GM19239 (cell line): ENCODE results near the gene UPF3A.
"Not testable (repeated sequence)": the region's sequence is repeated elsewhere in the genome, so short reads cannot be mapped to it uniquely, and the experiment has no call there.

Source experiments
- DNase-seq: peaks from one replicate; pipeline ENCODE4 v3.0.0; 2011; ENCODE audit warnings: low spot score; ENCODE audit not compliant: insufficient read length
- FAIRE-seq: peaks from 2 replicates; lab custom pipeline; 2011; peaks lifted over from hg19 to GRCh38; lab: Jason Lieb, UNC

Gene UPF3A

DNA sequence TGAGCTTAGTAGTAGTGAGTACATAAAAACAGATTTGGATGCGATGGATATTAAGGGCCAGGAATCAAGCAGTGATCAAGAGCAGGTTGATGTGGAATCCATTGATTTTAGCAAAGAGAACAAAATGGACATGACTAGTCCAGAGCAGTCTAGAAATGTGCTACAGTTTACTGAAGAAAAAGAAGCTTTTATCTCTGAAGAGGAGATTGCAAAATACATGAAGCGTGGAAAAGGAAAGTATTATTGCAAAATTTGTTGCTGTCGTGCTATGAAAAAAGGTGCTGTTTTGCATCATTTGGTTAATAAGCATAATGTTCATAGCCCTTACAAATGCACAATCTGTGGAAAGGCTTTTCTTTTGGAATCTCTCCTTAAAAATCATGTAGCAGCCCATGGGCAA, 44.3 kb downstream of the UPF3A start:
- DNase-seq (no peak), FAIRE-seq (no peak)

DNA sequence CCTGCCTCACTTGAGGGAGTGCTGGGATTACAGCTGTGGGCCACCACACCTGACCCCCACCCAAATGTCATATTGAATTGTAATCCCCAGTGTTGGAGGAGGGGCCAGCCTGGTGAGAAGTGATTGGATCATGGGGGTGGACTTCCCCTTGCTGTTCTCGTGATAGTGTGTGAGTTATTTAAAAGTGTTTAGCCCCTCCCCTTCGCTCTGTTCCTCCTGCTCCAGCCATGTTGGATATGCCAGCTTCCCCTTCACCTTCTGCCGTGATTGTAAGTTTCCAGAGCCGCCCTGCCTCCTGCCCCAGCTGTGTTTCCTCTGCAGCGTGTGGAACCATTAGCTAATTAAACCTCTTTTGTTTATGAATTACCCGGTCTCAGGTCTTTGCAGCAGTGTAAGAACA, 46.6 kb downstream of the UPF3A start:
- no peak for DNase-seq
- no peak for FAIRE-seq

DNA sequence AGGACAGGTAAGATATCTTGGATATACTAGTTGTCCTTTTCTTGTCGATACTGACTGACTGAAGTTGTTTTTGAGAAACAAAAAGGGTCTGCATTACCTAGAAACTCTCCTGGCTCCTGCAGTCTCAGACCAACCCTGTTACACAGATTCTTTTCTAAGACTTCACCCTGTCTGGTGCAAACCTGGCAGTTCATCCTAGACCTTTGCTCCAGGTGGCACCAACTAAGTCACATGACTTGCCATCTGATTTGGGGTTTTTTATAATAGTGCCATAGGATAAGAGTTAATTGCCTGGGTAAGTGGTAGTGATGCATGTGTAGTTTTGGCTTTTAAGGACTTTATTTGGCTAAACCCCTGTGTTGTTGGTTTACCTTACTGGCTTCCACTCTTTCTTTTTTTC, 47.2 kb downstream of the UPF3A start:
- FAIRE-seq (no peak), DNase-seq (no peak)

DNA sequence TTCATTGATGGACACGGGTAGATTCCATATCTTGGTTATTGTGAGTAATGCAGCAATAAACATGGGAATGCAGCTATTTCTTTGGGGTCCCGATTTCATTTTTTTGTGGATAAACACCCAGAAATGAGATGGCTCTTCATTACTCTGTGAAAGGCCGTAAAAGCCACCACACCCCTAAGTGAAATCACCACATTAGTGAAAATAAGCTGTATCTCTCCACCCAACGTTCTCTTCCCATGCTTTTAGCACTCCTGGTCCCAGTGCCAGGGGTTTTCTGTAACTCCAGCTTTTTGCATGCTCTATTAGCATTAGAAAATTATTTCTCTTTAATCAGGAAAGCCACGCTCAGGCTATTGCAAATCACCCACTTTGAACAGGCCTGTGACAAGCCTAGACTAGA, 48.7 kb downstream of the UPF3A start:
- DNase-seq (no peak), FAIRE-seq (no peak)

DNA sequence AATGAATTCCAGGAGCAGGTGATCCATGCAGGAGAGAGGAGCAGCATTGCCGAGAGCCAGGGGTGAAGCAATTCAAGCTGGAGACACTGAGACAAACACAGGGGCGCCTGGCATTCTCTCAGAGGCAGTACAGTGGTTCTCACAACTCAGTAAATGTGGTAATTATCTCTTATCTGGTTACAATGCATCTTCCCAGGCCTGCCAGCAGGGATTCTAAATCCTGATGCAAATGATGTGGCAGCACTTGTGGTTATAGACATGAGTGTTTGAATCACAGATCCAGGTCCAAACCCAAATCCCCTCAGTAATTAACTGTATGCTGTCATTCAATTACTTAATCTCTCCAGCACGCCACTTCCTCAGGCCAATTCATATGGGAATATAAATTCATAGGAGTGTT, 52.5 kb downstream of the UPF3A start:
- peak; percentile 44 for FAIRE-seq

DNA sequence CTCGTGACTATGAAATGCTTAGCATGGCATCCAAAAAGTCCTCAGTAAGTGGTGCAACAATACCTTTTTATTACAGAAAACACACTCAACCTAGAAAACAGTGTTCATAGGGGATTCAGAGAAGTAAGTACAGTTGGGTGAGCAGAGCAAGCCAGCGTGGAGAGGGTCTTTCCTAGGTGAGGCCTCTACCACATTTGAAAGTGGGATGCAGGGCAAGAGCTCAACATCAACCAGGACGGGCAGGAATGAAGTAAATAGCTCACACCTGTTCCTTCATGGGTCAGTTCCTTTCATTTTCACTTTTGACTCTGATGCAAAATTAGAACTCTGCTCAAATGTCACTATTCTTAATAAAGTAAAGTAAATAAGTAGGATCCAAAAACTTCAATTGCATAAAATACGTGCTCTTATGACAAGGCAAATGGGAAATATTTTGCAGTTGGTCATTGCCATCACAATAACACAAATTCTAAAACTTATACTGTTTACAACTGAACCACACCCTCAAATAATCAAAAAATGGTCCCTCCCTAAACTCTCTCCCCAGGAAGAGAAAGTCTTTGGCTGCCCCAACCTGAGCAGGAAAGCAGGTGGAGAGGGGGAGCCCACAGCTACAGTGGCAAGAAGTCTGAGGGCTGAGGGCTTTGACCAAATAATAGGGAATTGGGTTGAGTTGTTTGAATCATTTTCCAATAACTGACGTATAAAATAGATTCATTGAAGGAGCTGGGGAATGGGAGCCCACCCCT, 53.1 kb downstream of the UPF3A start:
- DNase-seq: no peak
- peak; percentile 63 for FAIRE-seq

More for the DNA sequence above, 52.5 kb downstream of the UPF3A start:
- not testable (repeated sequence) for DNase-seq

DNA sequence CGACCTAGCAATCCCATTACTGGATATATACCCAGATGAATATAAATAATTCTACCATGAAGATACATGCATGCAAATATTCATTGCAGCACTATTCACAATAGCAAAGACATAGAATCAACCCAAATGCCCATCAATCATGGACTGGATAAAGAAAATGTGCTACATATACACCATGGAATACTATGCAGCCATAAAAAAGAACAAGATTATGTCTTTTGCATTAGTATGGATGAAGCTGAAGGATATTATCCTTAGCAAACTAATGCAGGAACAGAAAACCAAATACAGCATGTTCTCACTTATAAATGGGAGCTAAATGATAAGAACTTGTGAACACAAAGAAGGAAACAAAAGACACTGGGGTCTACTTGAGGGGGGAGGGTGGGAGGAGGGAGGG, 55.1 kb downstream of the UPF3A start:
- DNase-seq, FAIRE-seq: not testable (repeated sequence)

DNA sequence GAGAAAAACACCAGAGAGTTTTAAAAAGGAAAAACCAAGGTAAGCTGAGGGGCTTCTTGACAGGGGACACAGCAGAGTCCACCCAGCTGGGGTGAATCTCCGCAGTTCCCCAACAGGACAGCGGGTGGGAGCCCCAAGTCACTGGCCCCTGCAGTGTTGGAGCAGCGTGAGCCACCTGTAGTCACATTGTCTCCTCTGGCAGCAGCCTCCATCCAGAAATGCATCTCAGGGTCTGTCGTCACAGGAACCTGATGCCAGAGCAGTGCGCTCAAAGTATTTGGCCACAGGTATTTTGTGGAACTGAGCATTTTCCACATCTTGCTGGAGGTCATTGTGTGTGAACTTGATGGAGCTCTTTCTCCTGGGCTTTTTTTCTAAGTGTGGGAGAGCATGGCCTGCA, 57.6 kb downstream of the UPF3A start:
- DNase-seq: no peak
- FAIRE-seq: no peak

DNA sequence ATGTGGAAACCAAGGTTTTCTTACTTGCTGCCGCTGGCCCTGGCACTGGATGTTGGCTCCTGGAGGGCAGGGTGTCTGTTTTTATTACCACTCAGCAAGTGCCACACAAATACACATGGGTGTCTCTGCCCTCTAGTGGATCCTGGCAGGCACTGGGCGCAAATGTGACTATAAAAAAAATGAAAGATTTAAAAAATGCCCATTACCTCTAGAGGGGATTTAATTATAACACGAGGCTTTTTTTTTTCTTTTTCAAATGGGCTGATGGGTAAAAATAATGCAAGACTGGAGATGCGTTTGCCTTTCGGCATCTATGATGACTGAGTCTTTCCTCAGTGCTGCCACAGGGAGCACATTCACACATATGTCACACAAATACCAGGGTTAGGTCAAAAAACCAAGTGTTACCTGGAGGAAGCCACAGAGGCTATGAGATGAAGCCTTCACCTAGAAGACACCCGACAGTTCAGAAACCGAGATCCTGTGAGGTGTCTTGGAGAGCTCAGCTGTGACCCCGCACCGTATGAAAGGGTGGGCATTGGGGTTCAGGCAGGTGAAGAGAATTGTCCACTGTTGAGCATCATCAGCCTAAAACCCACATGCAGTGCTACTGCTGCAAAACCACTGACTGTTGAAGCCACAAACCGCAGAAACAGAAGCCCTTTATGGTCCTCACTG, 58.6 kb downstream of the UPF3A start:
- DNase-seq (no peak), FAIRE-seq (peak; percentile 78)

DNA sequence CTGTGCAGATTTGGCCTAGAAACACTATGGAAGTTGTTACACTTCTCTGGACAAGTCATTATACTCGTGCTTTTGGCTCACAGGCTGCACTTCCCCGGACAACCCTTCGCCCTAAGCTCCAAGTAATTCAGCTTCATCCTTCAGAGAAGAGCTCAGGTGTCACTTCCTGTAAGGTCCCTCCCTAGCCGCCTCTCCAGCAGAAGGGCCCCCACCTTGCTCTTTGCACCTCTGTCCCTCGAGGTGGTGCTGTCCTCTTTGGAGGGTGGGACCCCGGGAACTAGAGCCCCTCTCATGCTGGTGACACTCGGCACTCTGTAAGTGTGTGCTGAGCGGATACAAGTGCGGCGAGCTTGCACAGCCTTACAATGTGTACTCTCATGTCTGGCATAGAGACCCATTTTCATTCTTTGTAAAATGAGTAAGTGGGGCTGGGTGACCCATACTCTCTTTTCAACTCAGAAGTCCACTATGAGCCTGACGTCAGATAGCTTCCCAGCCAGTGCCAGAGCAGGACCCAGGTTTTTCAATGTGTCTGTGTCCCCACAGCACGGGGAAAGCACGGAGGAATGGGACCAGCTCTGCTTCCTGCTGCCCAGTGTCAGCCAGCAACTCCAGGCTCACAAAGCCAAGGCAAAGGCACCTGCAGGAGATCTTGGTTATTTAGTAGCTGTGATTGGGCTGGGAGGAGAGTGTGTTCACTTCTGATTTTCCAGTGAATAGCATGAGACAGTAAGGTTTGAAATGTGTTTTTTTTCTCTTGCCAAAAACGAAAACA, 59.8 kb downstream of the UPF3A start:
- no peak for DNase-seq
- FAIRE-seq: no peak

DNA sequence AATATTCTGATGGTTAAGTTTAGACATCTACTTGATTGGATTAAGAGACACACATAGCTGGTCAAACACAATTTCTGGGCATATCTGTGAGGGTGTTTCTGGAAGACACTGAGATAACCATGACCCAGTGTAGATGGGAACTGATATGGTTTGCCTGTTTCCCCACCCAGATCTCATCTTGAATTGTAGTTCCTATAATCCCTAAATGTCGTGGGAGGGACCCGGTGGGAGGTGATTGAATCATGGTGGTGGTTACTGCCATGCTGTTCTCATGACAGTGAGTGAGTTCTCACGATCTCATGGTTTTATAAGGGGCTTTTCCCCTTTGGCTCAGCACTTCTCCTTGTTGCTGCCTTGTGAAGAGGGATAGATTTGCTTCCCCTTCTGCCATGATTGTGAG, 65.9 kb downstream of the UPF3A start:
- not testable (repeated sequence) for DNase-seq, FAIRE-seq

DNA sequence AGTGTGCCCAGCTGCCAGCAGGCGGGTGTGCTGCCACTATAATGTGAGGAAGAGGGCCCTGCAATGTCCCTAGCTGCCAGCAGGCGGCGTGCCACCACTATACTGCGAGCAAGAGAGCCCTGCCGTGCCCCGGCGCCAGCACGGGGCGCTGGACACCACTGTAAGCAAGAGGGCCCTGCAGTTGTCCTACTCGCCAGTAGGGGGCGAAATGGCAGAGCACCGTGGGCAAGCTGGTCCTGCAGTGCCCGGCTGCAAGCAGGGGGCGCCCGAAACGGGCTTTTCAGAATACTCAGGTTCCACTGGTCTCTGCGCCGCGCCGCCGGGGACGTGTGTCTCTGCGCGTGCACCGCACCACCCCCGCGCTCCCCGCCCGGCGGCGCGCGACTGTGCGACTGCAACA, 71.4 kb downstream of the UPF3A start:
- not testable (repeated sequence) for FAIRE-seq

DNA sequence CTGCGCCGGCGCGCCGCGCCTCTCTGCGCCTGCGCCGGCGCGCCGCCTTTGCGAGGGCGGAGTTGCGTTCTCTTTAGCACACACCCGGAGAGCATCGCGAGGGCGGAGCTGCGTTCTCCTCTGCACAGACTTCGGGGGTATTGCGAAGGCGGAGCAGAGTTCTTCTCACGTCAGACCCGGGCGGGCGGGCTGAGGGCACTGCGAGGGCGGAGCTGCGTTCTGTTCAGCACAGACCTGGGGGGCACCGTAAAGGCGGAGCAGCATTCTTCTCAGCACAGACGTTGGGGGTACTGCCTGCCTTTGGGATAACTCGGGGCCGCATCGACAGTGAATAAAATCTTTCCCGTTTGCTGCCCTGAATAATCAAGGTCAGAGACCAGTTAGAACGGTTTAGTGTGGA, 72.0 kb downstream of the UPF3A start:
- FAIRE-seq, DNase-seq: not testable (repeated sequence)

More for the DNA sequence above, 71.4 kb downstream of the UPF3A start:
- DNase-seq: not testable (repeated sequence)
